Epithelial cell of proximal tubule (primary cell): Measurements from ENCODE around the gene AKAP14. TPM values are rescaled to one million over a fixed set of nuclear protein-coding genes. Genes with fewer than 3 reads are reported as not detected.

Experiments
- DNase-seq: peaks from one replicate; pipeline ENCODE4 v3.0.0-alpha.2; 2011; ENCODE audit warnings: low read depth
- H3K4me3 ChIP-seq: 2 replicates; pipeline ENCODE4 v1.5.1; 2011; ENCODE audit warnings: low read depth, mild to moderate bottlenecking, low read length
- total RNA-seq: library from RNA; depleted of rRNA; stranded (reverse); fragments of >200 nt; gene quantifications from 2 replicates; pipeline ENCODE4 v1.2.3, GENCODE V29; 2015
- TF ChIP-seq, protein P1 (sequence below): conservative IDR thresholded peaks from 2 replicates; pipeline ENCODE4 v1.5.1; 2012; ENCODE audit warnings: low read depth, mild to moderate bottlenecking, low read length

AKAP14 gene
- not detected in 2 replicates for total RNA-seq

DNA sequence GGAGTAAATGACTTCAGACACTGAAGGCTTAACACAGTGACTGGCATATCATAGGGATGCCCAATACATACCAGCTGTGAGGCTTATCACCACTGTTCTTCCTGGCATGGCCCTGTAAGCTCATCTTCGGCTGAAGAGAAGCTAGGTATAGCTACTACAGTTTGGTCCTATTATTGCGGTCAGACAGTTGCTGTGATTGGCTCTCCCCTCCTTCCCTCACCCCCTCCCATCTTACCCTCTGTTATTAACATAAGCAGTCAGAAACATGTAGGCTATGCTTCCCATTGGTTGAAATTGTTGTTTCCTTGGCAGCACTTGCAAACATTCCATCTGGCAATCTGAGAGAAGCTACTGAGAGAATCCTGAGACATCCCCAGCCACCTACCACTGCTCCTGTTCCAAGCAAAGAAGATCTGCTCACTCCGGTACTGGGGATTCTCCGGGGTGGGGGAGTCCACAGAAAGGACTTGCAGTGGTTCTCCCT lies at the start of gene AKAP14:
Gene AKAP14 (plus strand): TSS at position 51 of the 484 bp plus-strand sequence. CDS start 7,331 bp downstream, outside the sequence.
- TF ChIP-seq, protein P1, sequence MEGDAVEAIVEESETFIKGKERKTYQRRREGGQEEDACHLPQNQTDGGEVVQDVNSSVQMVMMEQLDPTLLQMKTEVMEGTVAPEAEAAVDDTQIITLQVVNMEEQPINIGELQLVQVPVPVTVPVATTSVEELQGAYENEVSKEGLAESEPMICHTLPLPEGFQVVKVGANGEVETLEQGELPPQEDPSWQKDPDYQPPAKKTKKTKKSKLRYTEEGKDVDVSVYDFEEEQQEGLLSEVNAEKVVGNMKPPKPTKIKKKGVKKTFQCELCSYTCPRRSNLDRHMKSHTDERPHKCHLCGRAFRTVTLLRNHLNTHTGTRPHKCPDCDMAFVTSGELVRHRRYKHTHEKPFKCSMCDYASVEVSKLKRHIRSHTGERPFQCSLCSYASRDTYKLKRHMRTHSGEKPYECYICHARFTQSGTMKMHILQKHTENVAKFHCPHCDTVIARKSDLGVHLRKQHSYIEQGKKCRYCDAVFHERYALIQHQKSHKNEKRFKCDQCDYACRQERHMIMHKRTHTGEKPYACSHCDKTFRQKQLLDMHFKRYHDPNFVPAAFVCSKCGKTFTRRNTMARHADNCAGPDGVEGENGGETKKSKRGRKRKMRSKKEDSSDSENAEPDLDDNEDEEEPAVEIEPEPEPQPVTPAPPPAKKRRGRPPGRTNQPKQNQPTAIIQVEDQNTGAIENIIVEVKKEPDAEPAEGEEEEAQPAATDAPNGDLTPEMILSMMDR: no peak
- H3K4me3 ChIP-seq: no peak within 1 kb of the TSS
- DNase-seq: no peak

DNA sequence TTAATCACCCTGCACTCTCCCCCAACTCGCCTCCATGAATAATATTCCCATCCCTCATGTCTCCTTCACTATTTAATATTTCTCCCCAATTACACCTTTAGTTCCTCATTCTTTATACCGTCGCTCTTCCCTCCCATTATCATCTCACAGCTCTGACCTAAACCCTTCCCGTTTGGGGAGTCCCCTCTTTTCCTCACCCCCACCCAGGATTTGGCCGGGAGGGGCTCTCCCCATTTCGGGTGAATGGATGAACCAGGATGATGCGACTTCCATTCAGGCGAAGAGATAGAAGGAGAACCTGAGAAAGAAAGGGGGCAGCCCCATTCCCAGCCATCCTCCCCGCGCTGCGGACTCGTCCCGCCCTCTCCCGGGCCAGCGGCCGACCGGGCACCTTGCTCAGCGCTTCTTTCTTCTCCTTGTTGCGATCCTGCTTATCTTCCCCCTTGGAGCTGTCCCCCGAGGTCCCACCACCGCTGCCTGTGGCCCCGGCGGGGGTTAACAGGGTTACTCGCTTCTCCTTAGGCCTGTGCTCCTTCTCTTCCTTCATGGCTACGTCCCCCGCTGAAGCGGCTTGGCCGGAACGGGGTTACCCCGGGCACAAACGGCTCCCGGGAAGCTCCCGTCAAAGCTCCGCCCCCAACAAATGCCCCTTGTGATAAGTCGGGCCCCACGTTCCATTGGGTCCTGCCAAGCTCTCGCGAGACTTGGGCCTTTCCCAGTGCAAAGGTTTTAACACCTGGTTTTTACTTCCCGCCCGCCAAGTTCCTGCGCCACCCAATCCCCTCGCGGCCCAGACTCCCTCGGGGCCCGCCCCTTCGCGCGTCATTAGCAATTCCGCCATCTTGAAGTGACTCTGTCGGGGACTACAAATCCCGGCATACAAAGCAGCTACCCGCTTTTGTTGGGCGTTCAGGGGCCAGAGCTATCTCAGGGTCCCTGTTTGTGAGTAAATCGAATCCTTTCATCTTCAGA lies 43.0 kb upstream of the AKAP14 start, which contains the start of gene UPF3B:
Gene UPF3B (minus strand): TSS at position 582 of the 972 bp plus-strand sequence. CDS start 35 bp downstream, at position 547.
- peak; percentile 84 for DNase-seq
- TF ChIP-seq, protein P1: no peak
- peak within 1 kb of the TSS; percentile 79 for H3K4me3 ChIP-seq

DNA sequence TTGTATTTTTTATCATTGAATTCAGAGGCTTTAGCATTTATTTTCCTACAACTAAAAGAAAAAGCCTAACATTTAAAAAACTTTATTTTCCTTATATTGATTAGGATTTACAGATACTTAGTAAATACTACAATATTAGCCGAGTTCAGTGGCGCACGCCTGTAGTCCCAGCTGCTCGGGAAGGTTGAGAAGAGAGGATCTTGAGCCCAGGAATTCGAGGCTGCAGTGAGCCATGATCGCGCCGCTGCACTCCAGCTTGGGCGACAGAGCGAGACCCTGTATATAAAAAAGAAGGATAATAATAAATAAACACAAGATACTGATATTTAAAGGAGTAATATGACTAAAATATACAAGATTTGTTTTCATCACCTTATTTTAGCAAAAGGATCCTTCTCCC lies 42.2 kb upstream of the AKAP14 start:
- no peak for DNase-seq
- peak overlapping the region; percentile 63 for H3K4me3 ChIP-seq
- TF ChIP-seq, protein P1: no peak

DNA sequence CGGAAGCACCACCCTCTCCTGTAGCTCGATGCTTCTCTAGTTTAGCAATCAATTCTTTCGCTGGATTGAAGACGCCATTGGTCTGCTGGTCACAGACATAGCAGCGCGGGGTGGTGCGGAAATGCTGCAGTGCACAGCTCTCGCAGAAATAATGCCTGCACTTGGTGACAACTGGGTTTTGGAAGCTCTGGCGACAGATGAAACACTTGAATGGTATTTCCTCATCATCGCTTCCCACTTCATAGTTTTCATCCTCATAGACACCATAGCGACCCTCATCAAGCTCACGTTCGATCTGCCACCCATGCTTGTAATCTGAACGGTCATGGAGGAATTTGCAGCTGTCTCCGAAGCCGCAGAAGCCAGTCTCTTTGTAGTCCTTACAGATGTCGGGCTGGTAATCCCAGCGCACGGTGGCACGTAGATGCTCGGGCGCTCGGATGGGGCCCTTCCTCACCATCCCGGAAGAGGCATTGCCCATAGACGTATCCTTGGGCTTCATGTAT lies 25.0 kb upstream of the AKAP14 start:
- H3K4me3 ChIP-seq: peak overlapping the region; percentile 81
- no peak for DNase-seq
- TF ChIP-seq, protein P1: no peak

DNA sequence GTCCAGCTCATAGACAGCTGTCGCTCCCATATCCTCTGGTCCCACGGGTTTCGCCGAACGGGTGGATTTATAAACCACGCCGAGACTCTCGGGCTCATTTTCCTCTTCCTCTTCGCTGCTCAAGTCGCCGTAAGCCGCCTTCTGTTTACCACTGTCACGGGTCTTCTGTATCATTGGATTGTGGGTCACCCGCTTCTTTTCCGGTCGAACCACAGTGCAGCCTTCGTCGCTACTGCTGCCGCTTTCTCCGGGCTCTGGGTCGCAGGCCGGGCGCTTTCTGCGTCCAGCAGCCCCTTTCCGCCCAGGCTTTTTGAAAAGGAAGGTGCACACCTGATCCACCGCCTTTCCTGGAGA lies 24.5 kb upstream of the AKAP14 start:
- DNase-seq: no peak
- peak overlapping the region; percentile 81 for H3K4me3 ChIP-seq
- TF ChIP-seq, protein P1: no peak

DNA sequence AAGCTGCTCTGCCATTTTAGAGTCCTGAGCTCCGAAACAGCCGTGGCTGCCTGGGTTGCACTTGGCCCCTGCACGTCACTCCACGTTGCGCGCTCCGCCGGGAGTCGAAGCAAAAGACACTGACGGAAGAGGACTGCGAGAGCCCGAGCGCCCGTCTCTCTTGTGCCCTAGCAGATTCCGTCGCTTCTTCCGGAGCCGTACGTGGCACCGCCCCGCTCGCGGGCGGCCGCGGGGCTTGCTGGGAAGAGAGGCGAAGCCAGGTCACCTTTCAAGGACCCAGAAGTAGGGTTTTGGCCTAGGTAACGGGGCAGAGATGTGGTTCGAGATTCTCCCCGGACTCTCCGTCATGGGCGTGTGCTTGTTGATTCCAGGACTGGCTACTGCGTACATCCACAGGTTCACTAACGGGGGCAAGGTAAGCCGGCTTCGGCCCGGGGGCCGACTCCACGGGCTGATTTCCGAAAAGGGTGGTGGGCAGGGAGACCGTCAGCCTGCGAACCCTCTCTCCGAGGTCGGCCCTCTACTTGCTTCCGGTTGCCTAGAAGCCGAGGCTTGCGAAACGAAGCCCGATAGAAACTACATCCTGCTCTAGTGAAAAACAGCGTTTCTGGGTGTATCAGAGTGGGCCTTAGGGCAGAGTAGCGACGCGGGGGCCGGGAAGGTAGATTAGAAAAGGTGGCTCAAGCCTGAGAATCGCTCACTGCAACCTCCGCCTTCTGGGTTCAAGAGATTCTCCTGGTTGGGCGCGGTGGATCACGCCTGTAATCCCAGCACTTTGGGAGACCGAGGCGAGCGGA lies 23.9 kb upstream of the AKAP14 start, which contains the start of the genes NDUFA1 and RNF113A:
Gene NDUFA1 (plus strand): TSS at position 234 of the 797 bp plus-strand sequence. CDS start 80 bp downstream, at position 314.
Gene RNF113A (minus strand): TSS at position 135 of the 797 bp plus-strand sequence. CDS start 120 bp downstream, at position 15.
- no peak for DNase-seq
- TF ChIP-seq, protein P1: no peak

More for the DNA sequence above, 23.9 kb upstream of the AKAP14 start, which contains the start of the genes NDUFA1 and RNF113A:
- H3K4me3 ChIP-seq: peak within 1 kb of the TSS; percentile 81
